HUES6 (cell line): ENCODE data around the gene KAT7.
A peak's percentile ranks its signal among the peaks of the same experiment; 100 is the strongest.

ENCODE experiments used
- H3K27ac ChIP-seq: 2 replicates; pipeline ENCODE4 v1.7.0; 2013; ENCODE audit warnings: low read depth, mild to moderate bottlenecking, low read length, inconsistent platforms
- H3K27me3 ChIP-seq: 2 replicates; pipeline ENCODE4 v1.6.1; 2013; ENCODE audit warnings: low read length; ENCODE audit not compliant: control insufficient read depth, insufficient read depth
- H3K36me3 ChIP-seq: 2 replicates; pipeline ENCODE4 v1.6.1; 2013; ENCODE audit warnings: low read length; ENCODE audit not compliant: control insufficient read depth, insufficient read depth
- H3K4me1 ChIP-seq: 2 replicates; pipeline ENCODE4 v1.6.1; 2013; ENCODE audit warnings: low read length; ENCODE audit not compliant: control insufficient read depth, insufficient read depth
- H3K4me3 ChIP-seq: 2 replicates; pipeline ENCODE4 v1.5.1; 2013; ENCODE audit warnings: low read depth, low read length
- H3K9ac ChIP-seq: one replicate; pipeline ENCODE4 v1.6.1; 2013; ENCODE audit warnings: mild to moderate bottlenecking, low read length
- H3K9me3 ChIP-seq: 2 replicates; pipeline ENCODE4 v1.6.1; 2013; ENCODE audit warnings: low read depth, low read length; ENCODE audit not compliant: control insufficient read depth, insufficient read depth

The KAT7 gene

DNA sequence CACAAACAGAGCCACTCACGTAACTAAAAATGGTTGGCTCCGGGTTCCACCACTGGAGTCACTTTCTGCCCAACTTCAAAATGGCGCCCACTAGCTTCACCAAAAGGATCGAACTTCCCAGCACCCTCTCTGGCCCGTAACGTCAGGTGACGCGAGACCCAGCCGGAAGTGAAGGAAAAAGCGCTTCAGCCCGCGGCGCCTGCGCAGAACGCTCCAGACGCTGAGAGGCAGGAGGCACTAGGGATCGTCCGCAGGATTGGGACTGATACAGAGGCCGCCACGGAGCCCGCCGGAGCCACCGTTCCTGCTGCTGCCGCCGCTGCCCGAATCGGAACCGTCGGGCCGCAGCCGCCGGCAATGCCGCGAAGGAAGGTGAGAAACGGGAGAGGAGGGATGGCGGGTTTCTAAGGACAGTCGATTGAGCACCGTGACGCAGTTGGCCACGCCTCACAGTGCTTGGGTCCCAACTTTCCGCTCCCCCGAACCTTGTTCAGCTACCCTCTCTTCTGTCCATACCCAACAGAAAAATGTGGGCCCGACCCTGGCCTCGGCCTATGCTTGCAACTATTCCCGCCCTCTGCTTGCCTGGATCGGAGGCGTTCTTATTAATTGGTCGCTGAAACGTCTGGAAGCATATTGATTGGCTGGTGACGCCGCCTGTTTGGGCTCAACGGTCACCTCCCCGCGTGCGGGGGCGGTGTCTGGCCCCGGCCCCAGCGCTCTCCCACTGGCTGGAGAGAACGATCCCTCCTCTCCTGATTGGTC is at the start of gene KAT7:
Gene KAT7 (plus strand): TSS at position 204 of the 765 bp plus-strand sequence. CDS start 154 bp downstream, at position 358.
- H3K27ac ChIP-seq, result peak within 1 kb of the TSS; percentile 95
- H3K4me1 ChIP-seq, result peaks cover 6% of the 10 kb centered on the region; the same call in 1 of the 2 replicates

DNA sequence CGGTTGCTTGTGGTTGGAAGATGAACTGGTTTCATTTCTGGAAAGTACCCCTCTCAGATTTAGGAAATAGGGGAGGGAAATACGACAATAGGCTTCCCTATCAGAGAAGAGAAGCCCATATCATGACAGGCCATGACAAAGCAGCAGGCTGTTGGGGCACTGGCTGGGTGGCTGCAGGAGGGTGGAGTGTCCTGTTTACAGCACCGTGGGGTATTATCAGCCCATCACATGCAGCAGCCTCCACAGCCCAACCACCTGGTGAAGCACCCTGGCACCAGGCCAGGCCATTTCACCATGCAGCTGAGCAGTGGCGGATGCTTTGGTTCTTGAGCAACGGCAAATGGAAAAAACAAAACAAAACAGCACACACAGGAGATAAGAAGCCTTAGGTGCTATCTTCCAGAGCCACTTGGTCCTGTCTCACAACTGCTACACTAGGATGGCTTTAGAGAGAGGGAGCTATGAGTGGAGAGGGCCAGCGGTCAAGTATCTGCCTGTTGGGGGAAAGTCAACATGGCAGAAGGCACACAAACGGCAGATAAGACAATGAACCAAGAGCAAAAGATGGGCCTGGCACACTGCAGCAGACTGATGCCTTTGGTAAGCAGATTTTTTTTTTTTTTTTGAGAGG is 48.7 kb upstream of the KAT7 start:
- H3K27ac ChIP-seq, result no peak overlapping the region
- H3K4me3 ChIP-seq, result no peak overlapping the region
- H3K9ac ChIP-seq, result no peak overlapping the region
- H3K9me3 ChIP-seq, result no peaks in the 10 kb centered on the region
- H3K27me3 ChIP-seq, result no peaks in the 10 kb centered on the region
- no peaks in the 10 kb centered on the region for H3K36me3 ChIP-seq
- no peaks in the 10 kb centered on the region for H3K4me1 ChIP-seq

More for the DNA sequence above, at the start of gene KAT7:
- Histone ChIP-seq H3K9ac (peak within 1 kb of the TSS; percentile 98), H3K36me3 (peaks cover 27% of the 10 kb centered on the region), H3K9me3 (no peaks in the 10 kb centered on the region), H3K4me3 (peak within 1 kb of the TSS; percentile 93), H3K27me3 (no peaks in the 10 kb centered on the region; the same call in 1 of the 2 replicates)

DNA sequence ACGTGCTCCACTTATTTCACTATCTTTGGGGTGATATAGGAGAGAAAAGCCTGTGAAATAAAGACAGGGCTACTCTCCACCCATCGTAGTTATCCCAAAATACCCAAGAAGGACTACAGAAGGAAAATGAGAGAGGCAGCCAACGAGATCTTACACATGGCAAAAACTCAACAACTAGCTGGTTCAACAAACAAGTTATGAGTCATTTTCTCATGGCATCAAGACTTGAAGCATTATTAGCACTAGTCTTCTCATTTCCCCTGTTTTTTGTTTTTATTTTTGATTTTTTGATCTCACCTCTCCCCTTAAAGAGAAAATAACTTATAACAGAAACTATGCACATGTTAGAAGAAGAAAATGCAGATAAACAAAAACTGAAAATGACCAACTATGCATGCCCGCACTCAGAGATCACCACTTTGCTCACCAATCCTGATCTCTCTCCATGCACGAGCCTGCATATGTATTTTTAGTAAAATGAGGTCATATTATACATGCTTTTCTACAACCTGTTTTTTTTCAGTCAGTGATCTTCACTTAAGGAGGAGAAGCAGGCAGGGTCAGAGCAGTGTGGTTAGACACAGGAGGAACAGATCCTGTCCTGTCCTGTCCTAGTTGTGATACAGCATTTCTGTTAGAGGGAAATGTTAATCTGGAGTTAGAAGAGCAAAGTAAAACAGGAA is 47.3 kb upstream of the KAT7 start:
- no peaks in the 10 kb centered on the region for H3K27me3 ChIP-seq
- H3K9me3 ChIP-seq, result no peaks in the 10 kb centered on the region
- no peak overlapping the region for H3K9ac ChIP-seq
- no peak overlapping the region for H3K4me3 ChIP-seq
- no peaks in the 10 kb centered on the region for H3K36me3 ChIP-seq
- no peak overlapping the region for H3K27ac ChIP-seq
- H3K4me1 ChIP-seq, result no peaks in the 10 kb centered on the region

DNA sequence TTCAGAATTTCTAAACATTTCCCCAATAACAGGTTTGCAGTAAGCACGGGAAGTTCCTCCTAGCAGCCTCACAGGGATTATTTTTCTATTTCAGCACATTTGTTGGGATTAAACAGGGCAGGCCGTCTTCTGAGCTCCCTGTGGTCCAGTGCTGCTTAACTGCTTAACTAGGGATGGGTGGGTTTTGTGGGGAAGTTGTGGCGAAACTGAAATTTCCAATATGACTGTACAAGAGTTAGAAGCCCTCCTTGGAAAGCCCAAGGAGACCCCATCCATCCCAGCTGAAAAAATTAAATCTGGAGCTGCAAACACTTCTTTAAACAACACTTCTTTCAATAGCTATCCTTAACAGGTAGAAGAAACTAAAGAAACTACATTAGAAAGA is 46.8 kb upstream of the KAT7 start:
- Histone ChIP-seq H3K27me3 (no peaks in the 10 kb centered on the region), H3K27ac (no peak overlapping the region), H3K9ac (no peak overlapping the region), H3K36me3 (no peaks in the 10 kb centered on the region), H3K4me3 (no peak overlapping the region), H3K9me3 (no peaks in the 10 kb centered on the region), H3K4me1 (no peaks in the 10 kb centered on the region)

DNA sequence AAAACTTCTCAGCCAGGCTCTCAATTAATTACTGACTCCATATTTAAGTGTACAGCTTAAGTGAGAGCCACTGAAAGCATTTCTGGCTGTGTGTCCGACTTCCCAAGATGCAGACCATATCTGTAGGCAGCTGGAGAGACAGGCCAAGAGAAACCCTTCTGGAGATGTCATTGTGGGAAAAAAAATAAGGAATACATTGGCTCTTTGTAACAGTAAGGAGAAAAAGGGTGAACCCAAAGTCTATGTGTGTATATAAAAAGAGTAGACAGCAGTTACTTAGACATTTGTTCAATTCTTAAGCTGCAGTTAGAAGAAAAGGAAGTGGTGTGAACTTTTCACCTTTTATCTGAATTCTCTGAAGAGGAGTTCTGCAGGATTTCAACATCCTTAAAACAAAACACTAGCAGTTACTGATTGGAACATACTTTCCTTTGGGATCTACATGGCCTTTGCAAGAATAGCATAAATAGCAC is 46.3 kb upstream of the KAT7 start:
- Histone ChIP-seq H3K9me3 (no peaks in the 10 kb centered on the region), H3K9ac (no peak overlapping the region), H3K4me1 (0 out of 2 replicates have a peak, but pooled peaks cover 4% of the 10 kb centered on the region), H3K27ac (no peak overlapping the region), H3K27me3 (no peaks in the 10 kb centered on the region), H3K36me3 (no peaks in the 10 kb centered on the region), H3K4me3 (no peak overlapping the region)

DNA sequence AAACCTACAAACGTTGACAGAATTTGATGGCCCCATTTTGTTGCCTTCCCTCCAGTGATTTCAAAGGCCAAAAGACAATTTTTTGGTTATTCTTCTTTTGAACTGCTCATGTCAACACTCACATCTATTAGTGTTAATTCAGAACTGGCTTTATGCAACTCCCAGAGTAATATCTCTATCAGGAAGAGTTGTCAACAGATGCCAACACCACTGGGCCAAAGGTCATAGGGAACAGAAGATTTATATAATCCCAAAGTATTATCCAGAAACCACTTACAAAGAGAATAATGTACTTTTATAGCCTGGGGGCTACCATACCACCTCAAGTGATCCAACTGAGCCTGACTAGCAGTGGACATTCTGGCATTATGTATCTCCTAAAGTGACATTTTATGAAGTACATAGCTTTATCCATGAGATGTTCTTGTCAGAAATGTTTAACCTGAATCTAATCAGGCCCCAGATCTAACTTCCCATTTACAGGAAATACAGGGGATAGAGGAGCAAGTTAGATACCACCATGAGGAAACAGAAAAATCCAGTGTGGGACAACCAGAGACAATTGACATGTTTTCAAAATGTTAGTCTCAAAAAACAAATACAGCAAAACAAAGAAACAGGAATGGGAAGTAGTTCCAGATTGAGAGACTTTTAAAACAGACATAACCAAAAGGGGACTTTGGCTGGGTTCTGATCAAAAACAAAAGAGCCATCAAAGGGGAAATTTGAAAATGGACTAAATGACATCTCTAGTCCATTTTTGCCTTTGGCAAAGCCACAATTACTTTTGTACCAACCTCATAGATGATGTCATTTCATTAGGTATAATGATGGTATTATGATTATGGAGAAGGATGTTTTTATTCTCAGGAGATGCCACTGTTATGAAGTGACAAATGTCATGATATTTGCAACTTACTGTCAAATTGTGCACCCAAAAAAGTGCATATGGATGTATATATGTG is 43.0 kb upstream of the KAT7 start:
- Histone ChIP-seq H3K27ac (no peak overlapping the region), H3K9ac (no peak overlapping the region), H3K36me3 (no peaks in the 10 kb centered on the region), H3K27me3 (no peaks in the 10 kb centered on the region), H3K9me3 (no peaks in the 10 kb centered on the region), H3K4me3 (no peak overlapping the region), H3K4me1 (0 out of 2 replicates have a peak, but pooled peaks cover 4% of the 10 kb centered on the region)

DNA sequence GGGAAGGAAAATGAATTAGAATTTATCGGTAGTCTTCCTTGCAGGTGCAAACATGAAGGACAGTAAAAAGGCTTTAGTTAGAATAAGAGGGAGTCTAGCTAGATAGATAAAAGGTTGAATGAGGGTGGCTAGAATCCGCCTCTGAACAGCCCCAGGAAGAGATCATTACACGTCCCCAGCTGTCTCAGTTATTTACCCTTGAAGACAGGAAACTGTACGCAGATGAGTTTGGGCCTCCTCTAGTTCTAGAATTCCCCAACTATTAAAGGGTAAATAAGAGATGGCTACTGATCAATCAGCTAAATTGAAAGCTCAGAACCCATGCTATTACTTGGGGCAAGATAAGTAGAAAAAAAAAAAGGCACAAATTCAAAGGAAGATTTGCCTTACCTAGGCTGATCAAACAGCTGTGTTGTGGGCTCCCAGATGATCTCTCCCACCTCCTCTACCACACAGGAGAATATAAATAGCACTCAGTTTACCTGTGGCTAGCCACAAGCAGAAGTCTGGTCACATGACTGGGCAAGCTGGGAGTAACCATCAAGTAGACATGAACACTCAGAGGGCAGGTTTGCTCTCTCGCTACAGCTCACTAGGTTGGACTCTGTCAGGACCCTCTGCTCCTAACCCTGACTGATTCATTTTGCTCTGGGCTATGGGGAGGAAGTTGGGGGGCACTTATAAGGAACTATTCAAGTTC is 41.5 kb upstream of the KAT7 start:
- 0 out of 2 replicates have a peak, but pooled peaks cover 4% of the 10 kb centered on the region for H3K4me1 ChIP-seq

DNA sequence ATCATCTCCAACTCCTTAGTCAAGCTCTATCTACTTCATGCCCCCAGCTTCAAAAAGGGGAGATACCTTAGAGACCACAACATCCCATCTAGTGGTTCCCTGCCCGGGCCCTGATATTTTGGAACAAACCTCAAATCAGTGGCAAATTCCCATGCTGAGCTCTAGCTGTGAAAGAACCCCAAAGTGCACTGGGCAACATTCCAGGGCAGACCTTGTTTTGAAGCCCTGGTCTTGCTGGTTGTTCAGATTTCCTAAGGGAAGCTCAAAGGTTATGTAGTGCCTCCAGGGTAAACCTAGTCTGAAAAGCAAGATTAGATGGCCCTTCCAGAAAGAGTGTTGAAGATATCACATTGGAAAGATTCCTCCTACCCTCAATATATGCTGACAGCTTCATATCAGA is 40.8 kb upstream of the KAT7 start:
- H3K9ac ChIP-seq, result no peak overlapping the region
- no peak overlapping the region for H3K27ac ChIP-seq
- H3K27me3 ChIP-seq, result no peaks in the 10 kb centered on the region
- no peaks in the 10 kb centered on the region for H3K9me3 ChIP-seq
- 0 out of 2 replicates have a peak, but pooled peaks cover 9% of the 10 kb centered on the region for H3K4me1 ChIP-seq
- H3K36me3 ChIP-seq, result no peaks in the 10 kb centered on the region
- H3K4me3 ChIP-seq, result no peak overlapping the region

More for the DNA sequence above, 41.5 kb upstream of the KAT7 start:
- Histone ChIP-seq H3K36me3 (no peaks in the 10 kb centered on the region), H3K9me3 (no peaks in the 10 kb centered on the region), H3K4me3 (no peak overlapping the region), H3K27me3 (no peaks in the 10 kb centered on the region), H3K27ac (no peak overlapping the region), H3K9ac (peak overlapping the region; percentile 4)

DNA sequence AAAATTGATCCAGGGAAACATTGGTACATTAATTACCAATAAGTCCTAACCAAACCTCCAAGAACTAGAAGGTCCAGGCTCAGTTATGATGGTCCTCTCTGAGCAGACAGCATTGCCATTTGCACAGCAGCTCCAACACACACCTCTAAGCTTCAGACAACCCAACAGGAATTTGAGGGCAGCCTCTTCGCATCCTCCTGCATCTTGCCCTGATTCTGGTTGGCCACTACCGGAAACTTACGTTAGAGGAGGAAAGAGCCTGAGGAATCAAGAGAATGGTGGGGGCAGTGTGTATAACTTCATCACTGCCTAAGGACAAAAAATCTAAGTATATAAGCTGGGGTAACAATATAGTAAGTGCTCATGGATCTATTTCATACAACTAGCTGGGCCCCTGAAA is 40.3 kb upstream of the KAT7 start:
- H3K27ac ChIP-seq, result no peak overlapping the region
- H3K4me1 ChIP-seq, result 0 out of 2 replicates have a peak, but pooled peaks cover 9% of the 10 kb centered on the region
- no peaks in the 10 kb centered on the region for H3K27me3 ChIP-seq
- H3K9ac ChIP-seq, result no peak overlapping the region
- H3K4me3 ChIP-seq, result no peak overlapping the region
- H3K36me3 ChIP-seq, result no peaks in the 10 kb centered on the region
- no peaks in the 10 kb centered on the region for H3K9me3 ChIP-seq

DNA sequence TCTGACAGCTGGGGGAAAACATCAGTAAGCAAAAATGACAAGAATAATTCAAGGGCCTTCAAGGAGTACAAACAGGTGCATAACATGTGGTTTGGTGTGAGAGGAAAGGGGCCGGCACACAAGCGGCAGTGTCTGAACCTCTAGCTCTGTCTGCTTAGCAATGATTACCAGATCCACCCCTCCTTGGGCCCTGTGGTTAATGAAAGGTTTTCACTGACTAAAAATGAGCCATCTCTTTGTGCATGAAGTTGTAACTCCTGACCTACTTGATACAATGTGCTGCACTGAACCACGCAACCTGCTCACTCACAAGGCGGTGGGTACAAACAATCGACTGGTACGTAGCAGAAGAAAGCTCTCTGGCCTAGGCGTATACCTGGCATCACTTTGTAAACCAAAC is 39.7 kb upstream of the KAT7 start:
- 0 out of 2 replicates have a peak, but pooled peaks cover 9% of the 10 kb centered on the region for H3K4me1 ChIP-seq
- no peaks in the 10 kb centered on the region for H3K36me3 ChIP-seq
- no peaks in the 10 kb centered on the region for H3K27me3 ChIP-seq
- no peak overlapping the region for H3K9ac ChIP-seq
- H3K4me3 ChIP-seq, result no peak overlapping the region
- H3K9me3 ChIP-seq, result no peaks in the 10 kb centered on the region
- H3K27ac ChIP-seq, result no peak overlapping the region
